Activated CD8-positive, alpha-beta memory T cell treated with anti-CD3 and anti-CD28 coated beads for 24 hours (primary cell): Measurements from ENCODE around the gene C1QTNF5.
"Not testable (repeated sequence)": the region's sequence is repeated elsewhere in the genome, so short reads cannot be mapped to it uniquely, and the experiment has no call there.

Source experiments
- DNase-seq: peaks from one replicate; pipeline ENCODE4 v3.0.0-alpha.2; 2020

Gene C1QTNF5, protein sequence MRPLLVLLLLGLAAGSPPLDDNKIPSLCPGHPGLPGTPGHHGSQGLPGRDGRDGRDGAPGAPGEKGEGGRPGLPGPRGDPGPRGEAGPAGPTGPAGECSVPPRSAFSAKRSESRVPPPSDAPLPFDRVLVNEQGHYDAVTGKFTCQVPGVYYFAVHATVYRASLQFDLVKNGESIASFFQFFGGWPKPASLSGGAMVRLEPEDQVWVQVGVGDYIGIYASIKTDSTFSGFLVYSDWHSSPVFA

DNA sequence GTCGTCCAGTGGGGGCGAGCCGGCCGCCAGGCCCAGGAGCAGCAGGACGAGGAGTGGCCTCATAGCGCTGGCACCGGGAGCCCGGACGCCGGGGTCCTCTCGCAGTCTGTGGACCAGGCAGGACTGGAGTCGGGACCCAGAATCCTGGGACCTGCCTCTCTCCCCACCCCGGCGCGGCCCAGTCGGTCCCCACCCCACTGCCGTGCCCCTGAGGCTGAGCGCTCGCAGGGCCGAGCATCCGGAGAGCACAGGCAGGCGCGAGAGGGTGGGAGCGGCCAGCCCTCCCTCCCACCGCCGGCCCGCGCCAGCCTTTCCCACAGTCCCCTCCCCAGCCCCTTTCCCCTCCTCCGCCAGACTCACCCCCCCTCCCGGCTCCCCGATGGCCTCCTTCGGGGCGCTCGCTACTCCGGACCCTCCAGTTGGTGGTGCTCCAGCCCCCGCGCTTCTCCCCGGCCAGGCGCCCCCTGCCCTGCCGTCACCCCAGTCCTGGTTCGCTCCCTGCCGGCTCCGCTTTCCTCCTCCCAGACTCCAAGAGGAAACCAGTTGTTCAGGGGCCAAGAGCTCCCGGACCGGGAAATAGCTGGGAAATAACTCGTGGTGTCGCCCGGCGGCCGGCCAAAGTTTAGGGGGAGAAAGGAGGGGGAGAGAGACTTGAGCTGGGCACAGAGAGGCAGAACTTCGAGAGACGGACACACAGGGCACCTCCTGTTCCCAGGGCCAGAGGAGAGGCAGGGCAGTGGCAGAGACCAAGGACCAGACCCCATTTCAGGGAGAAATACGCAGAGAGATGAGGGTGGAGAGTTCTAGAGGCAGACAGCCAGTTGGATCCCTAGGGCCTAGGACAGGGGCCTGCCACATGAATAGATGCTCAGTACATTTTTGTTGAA is at the start of gene C1QTNF5:
TSS of gene C1QTNF5 (minus strand) at position 549 of the 887 bp plus-strand sequence. CDS start at position 63, 486 bp downstream.
- no peak for DNase-seq

DNA sequence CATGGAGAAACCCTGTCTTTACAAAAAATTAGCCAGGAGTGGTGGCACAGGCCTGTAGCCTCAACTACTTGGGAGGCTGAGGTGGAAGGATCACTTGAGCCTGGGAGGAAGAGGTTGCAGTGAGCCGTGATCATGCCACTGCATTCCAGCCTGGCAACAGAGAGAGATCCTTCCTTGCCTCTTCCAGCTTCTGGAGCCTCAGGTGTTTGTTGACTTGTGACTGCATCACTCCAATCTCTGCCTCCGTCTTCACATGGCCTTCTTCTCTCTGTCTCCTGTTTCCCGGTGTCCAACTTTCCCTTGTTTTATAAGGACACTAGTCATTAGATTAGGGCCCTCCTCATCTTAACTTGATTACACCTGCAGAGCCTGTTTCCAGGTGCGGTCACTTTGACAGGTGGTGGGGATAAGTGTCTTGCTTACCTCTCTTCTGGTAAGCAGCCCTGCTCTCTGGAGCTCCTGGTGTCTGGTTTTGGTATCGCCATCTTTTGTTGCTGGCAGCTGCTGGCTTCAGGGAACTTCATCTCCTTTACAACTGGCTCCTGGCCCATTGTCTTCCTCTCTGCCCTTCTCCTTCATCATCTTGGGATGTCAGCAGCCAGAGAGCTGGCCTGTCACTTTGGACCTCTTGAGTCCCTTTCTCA is 49.0 kb upstream of the C1QTNF5 start:
- peak; percentile 56 for DNase-seq

DNA sequence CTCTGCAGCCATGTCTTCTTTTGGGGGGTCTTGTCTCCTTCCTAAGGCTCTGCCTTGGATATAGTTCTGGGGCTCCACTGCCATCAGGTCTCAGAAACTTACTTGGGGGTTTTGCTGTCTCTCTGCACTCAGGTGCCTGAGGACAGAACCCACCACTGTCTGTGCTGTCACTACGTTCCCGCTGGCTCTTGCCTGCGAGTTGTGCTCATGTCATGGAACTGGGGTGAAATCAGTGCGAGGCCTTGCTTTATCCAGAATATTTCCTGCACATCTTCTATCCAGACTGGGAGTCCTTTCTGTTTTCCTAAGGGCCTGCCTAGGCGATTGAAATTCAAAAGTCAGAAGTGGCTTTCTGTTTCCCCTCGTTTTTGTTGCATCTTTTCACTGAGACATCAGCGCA is 47.4 kb upstream of the C1QTNF5 start:
- no peak for DNase-seq

DNA sequence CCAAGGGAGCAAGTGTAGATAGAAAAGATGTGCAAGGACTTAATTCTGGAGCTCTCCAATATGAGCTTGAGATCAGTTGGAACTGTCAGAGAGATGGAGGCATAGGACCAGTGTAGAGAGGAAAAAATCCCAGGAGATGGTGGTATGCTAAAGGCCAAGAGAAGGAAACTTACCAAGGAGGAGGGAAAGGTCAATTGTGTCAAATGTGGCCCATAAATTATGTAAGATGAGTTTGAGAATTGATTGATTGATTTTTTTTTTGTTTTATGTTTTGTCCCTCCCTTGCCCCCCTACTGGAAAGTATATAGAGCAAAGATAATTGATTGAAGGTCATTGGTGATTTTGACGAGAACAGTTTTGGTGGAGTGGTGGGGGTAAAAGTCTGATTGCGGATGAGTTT is 43.6 kb upstream of the C1QTNF5 start:
- DNase-seq = no peak

DNA sequence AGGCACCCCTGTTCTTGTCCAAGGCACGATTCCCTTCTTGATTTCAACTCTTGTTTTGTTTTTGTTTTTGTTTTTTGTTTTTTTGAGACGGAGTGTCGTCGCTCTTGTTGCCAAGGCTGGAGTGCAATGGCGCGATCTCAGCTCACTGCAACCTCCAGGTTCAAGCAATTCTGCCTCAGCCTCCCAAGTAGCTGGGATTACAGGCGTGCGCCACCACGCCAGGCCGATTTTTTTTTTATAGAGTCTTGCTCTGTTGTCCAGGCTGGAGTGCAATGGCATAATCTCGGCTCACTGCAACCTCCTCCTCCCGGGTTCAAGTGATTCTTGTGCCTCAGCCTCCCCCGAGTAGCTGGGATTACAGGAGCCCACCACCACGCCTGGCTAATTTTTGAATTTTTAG is 41.8 kb upstream of the C1QTNF5 start:
- DNase-seq = not testable (repeated sequence)

DNA sequence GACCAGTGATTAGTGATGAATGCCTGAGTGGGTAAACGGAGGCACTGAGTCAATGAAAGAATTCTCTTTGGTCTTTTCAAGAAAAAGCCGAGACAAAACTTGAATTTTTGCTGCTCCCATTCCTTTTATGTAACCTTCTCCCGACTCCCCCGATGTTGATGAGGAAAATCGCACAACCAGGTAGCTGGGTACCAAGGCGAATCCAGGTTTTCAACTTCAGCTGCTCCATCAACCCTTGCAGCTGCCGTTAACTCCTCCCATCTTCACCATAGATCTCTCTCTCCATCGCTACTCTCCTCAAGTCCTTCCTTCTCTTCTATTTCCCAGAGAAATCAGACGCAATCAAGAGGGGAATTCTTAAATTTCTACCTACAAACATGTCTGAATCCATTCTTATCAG is 41.4 kb upstream of the C1QTNF5 start:
- peak; percentile 57 for DNase-seq

DNA sequence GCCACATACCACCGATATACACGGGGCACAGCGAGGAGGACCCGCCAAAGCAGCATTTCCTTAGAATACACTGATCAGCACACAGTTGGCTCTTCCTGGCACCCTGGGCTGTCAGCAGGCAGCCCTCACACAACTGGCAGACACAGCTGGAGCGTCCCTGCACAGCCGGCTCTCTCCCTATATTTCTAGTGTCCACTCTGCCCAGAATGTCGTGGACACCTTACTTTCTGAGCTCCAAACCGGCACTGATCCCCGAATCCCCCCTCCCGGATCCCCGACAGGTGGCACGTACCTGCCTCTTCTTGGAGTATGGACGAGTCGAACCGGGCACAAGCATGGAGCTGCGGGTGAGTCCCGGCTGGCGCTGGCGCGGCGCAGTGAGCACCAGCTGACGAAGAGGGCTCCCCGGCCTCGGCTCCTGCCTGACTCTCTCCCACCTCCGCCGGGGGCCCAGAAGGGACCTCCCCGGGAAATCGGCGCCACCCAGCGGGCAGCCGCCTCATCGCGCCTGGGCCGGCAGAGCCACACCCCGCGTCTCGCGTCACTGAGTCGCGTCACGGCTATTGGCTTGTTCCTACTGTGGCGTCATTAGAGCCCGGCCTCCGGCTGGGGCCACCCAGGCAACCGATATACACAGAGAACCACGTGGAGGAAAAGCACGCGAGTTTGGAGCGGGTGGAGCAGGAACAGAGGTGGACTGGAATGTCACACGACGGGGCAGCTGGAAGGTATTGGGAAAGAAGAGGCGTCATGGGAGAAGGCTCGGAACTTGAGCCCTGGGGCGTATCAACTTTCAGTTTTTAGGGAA is 40.7 kb upstream of the C1QTNF5 start, which contains the start of gene USP2:
TSS of gene USP2 (minus strand) at position 510 of the 808 bp plus-strand sequence. CDS start 8,210 bp downstream, outside the sequence.
- DNase-seq = peak; percentile 99

DNA sequence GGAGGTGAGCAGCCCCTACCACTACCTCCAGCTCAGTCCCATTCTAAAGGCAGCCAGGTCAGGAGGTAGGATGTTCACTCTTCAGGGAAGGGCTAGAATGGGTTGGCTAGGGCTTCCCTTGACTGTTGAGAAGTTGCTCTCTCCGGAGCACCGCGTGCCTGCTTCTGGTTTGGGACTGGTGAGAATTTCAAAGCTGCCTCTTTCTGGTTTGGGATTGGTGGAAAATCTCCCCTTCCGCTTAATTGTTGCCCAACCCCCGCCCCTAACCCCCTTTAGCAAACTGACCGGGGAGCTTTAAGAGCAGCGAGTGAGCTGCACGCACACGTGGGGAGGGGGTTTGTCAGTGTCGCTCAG is 40.1 kb upstream of the C1QTNF5 start:
- DNase-seq = peak; percentile 59

DNA sequence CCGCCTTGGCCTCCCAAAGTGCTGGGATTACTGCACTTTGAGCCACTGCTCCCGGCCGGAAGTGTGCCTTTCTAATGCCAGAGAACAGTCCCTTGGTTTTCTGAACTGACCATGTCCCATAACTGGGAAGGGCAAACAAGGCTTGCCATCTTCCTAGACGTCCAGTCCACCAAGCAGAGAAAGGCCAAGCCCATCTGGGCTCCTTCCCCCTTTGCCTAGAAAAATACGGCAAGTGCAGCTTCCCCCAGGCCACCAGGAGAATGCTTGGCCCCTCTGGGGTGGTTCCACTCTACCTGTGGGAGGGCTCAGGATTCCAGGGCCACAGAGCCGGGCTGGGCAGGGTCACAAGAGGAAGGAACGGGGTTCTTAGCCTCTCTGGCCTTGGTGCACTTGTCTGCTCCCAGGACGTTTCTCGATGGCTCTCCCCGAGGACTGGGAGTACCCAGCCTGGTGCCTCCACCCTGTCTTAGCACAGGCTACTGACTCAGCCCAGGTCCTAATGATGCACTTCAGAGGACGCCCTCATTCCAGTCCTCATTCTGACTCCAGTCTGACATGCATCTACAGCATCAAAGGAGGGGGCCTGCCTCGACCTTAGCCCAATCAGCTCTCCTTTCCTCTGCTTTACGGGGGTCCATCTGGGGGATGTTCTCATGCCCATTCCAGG is 39.6 kb upstream of the C1QTNF5 start:
- DNase-seq = no peak

DNA sequence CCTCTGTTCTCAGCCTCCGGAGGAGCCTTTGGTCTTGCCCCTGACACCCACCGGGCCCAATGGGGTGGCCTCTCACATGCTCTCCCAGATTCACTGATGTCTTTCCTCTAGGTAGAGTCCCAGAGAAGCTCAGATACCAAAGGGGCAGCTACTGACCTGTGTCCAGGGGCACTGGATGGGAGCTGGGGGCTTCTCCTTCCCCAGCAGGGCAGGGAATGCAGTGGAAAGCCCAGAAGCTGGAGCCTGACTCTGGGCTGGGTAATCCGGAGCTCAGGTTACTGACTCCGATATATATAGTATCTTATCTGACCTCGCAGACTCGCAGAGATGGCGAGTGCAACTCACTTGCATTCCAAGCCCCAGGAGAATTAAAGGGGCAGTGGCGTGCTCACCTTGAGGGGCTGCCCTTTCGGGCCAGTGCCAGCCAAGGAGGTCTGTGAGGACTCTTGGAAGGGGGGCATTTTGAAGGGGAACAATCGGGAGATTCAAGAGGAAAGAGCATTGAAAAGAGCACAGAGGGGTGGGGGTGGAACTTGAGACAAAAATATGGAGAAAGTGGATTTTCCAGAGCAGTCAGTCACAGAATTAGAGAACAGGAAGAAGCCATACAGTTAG is 38.3 kb upstream of the C1QTNF5 start:
- DNase-seq = no peak

DNA sequence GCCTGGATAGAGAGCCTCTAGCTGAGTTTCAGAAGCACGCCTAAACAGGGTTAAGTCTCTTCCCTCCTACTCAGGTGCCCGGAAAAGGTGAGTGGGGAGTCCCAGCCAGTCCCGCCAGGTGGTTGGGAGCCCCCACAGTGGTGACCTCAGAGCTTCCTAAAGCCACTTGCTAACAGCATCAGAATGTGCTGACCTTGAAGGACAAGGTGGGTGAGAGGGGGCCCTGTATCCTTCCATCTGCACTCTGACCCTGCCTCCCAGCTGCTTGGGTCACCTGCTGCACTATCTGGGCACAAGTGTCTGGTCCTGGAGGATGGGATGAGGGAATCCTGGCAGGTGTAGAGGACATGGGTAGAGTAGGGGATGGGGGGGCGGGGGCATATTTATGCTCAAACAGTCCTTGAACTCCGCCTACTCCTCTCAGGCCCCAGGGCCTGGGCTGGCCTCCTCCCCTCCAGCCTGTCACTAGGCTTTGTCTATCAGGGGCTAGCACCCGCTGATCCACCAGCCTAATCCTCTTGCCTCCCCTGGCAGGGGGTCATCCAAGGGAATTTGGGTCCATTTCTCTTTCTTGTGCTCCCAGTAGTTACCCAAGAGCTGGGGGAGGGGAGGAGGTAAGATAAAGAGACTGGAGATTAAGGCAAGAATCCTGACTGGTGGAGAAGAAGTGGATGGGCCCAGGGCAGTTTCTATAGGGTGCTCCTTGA is 37.4 kb upstream of the C1QTNF5 start:
- DNase-seq = no peak

DNA sequence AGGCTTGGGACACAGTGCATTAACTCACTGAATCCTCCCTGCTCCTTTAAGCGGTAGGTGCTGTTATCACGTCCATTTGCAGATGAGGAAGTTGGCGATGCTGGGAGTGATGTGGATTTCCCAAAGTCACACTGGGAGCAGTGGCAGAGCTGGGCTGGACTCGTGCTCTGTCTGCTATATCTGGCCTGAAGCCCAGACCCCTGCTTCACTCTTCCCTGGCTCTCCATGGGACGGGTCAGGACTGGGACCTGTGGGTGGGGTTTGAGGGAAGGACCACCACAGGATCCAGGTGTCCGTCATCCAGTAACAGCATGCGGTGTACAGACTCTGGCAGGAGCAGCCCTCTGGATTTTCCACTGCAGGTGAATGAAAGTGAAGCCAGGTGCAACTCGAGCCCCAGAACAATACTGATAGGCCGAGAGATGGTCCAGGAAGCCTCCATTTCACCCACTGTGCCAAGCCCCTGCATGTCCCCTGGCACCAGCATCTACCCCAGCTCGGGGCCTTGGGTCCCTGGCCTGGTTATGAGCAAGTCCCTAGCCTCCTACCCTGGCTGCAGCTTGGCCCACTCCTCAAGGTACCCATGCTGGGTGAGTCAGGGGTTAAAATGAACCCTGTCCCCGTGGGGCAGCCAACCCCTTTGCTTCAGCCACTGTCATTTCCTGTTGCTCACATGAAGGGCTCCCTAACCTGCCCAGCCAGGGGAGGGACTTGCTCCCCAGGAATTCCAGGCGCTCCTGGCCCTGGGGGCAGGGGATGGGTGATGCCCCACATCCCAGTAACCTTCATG is 36.6 kb upstream of the C1QTNF5 start:
- DNase-seq = no peak

DNA sequence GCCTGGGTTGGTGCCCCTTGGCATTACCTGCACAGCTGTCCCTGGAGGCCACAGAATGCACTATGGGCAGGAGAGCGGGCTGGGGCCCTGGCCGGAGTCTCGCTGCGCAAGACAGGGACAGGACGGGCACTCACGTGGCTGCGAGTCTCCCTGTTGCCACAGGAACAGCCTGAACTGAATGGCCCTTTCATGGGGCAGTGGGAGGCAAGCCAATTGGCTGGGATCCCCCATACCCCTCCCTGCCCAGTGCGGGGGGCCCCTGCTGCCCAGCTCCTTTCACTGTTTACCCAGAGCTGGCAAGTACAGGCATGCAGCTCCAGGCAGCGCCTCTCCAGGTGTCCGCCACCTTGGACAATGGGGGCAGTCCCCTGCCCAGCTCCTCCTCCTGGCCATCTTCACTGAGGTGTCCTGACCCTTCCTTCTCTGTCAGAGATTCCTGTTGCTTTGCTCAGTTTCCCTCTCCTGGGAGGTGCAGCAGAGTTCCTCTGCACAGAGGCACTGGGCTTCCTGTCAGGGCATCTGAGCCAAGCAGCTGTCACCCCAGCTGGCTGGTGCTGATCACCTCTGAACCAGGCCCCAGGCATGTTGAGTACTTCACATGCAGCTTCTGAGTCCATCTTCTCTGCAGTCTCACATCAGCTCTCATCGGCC is 35.6 kb upstream of the C1QTNF5 start:
- DNase-seq = peak; percentile 52

DNA sequence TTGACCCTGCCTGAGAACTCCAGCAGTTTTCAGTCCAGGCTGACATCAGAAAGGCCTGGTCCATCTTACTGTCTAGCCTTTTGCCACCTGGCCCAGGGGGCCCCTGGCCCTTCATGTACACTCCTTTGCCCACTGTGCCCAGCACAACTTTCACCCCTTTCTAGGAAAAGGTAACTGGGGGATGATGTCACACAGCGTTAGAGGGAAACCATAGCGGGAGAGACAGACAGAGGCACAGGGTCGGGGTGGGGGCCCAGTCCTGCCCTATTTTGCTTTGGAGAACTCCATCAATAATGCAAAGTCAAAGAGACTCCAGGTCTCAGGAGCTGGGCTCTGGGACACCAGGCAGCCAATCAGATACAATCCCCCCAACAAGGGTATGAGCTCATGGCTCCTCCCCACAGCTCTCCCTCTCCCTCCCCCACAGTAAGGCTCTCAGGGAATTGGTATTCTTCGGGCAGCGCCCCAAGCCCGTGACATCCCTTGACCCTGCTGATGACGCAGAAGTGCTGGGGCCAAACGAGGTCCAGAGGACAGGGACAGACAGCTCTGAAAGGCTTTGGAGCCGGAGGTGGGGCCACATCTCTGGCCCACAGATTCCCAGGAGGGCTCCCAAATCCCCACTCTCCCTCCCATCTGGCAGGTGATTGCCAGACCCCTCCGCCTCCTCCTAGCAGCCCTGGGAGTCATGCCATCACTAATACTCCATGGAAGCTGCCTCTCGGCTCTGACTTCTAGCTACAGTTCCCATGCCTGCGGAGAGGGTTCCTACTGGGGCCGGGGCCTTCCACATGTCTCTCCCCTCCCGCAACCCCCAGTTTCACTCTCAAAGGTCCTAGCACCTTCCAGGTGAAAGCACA is 34.9 kb upstream of the C1QTNF5 start:
- no peak for DNase-seq

DNA sequence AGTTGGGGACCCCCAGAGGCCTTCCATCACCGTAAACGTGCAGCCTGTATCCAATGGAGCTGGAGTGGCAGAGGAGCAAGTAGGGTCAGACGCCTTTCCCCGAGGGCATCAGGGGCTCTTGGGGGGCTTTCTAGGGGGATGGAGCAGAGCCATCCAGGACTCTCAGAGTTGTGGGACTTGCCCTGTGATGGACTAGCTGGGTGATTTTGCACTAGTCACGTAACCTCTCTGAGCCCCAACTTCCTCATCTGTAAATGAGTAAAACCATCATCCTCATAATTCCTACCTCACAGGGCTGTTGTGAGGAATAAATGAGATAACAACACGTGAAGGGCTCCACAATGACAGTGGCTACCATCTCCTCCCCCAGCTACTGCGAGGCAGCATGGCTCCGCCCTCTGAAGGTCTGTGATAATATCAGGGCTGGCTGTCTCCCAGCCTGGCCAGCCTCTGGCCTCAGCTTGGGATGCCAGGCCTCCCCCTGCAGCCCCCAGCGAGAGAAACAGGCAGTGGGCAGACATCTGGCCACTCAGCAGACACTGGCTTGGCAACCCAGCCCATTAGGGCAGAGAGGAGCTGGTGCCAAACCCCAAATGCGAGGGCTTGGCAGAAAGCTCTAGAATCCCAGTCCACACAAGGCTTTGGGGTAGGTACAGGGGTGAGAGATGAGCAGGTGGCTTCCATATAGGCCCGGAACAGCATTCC is 34.1 kb upstream of the C1QTNF5 start:
- no peak for DNase-seq

DNA sequence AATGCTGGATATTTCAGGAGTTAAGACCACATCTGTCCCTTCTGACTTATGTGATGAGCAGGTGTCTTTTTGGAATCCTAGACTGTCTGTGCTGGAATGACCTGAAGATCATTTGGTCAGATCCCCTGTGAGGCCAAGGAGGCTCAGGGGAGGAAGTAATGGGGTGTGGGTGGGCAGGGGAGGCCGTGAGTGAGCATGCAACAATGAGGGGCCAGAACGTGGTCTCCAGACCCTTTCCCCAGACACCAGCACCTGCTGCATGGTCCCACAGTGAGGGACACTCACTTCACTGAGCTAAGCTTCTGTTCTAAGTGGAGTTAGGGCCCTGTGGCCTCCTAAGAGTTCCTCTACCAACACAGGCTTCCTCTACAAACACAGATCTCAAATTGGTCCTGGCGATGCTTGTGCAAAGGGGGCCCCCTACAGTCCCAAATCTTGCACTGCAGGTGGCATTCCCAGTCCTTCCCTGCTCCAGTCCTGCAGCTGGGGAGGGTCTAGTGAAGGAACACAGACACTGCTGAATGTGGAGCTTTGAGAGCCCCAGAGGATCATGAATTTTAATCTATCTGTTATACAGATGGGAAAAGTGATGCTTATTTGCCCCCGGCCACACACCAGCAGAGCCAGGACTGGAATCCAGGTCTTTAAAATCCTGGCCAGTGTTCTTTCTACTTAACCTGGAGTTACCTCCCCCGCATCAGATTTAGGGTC is 33.4 kb upstream of the C1QTNF5 start:
- DNase-seq = peak; percentile 69
